Ramos (cell line): ENCODE results near the gene PTPRK.
"Not testable (repeated sequence)": the region's sequence is repeated elsewhere in the genome, so short reads cannot be mapped to it uniquely, and the experiment has no call there.

Experiments used
- in situ Hi-C: fragments of 300-500 bp; cut with MboI; formaldehyde crosslinking; loops from one replicate; pipeline ENCODE4 v1.14.3; 2022; ENCODE audit warnings: low sequenced_read_pairs; ENCODE audit not compliant: unreplicated experiment

Gene PTPRK

DNA sequence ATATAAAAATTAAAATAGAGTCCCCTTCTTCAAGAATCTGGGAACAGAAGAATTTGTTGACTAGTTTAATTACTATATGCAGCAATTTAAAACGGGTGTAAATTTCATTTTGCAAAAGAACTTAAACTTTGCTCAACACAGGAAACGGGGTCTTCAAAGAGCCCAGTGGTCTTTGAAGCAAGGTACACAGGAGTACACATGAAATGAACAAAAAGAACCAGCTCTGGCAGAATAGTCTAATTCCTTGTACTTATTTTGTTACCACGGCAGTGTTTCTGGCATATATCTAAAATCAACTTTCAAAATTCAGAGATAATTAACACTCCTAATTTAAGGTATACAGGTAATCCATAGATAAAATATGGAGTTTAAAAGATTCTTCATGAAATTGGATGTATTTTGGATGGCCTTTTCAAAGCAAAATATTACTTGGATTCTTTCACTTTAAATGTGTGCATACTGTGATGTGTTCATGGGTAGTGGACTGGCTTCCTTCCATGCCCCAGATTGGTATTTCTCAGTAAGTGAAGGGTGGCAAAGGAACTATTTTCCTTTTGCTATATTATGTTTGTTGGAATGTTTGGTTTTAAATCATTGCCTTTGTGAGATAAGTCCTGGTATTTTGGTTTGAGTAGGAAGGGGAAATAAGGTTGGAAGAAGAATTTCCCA is 522.8 kb downstream of the PTPRK start:
- in situ Hi-C loops: no loop called here

DNA sequence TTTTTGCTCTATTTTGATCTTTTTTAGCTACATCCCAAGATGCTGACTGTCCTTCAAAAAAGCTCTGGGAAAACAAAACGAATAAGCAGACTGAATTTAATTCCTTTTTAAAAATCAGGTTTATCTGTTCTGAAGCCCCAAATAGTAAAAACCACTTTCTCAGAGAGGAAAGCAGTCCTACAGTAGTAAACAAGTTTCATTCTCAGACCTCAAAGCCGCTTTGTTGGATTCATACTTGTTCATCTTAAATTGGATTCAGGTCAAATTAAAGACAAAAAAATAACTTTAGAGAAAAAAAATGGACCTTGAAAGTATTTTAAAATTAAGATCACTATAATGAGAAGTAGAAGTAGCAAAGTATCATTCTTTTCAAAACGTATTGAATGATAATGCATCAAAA is 523.5 kb downstream of the PTPRK start:
- in situ Hi-C loops: no loop called here

DNA sequence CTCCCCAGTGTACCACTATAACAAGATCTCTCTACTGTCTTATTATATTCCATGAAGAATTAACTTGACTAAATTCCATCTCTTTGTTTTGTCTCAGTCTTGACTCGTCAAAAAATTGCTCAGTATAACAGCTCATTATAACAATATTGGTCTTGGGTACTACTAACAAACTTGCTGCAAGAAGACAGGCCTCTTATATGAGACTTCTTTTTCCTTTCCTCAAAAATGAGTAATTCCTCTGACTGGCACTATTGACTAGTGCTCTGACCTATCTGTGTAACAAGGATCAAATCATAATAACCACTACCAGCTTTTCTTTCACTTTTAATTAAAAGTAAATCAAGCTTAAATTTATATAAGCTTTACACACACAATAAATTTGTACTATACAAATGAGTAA is 528.3 kb downstream of the PTPRK start:
- in situ Hi-C loops: no loop called here

DNA sequence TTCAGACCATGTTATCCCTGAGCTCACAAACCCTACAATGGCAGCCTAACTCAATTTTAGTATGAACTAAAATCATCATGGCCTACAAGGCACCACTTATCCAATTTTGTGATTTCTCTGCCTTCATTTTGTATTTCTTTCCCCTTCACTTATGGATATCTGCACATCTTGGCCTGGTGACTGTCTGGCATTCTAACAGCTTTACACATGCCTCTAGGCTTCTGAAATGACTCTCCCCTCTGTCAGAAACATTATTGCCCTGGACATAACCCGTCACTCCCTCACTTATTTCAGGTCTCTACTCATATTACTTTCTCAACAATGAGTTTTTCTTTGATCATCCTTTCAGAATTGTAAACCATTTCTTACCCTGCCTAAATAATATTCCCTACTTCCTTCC is 530.3 kb downstream of the PTPRK start:
- in situ Hi-C loops: no loop called here

DNA sequence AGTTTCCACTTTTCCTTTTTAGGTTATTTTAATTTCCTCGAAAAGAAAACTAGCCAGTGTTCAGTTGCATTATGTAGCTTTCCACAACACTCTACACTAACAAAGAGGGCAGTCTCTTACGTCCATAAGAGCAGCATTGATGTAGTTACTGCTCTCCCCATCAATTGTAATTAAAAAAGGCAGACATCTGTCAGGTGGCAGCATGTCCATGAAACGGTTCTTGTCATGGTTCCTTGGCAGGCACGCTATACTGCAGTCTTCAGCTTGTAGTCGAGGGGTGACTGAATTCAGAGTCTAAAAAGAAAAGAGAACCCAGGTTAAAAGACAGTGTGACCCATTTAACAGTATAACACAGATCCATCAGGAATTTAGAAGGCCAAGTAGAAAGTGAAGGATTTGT is 539.4 kb downstream of the PTPRK start:
- in situ Hi-C loops: no loop called here

DNA sequence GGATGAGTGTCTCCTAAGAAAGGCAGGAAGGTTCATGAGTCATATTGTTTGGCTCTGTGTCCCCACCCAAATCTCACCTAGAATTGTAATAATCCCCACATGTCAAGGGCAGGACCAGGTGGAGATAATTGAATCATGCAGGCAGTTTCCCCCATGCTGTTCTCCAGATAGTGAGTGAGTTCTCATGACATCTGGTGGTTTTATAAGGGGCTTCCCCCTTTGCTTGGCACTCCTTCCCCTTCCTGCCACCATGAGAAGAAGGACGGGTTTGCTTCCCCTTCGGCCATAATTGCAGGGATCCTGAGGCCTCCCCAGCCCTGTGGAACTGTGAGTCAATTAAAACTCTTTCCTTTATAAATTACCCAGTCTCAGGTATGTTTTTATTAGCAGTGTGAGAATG is 542.2 kb downstream of the PTPRK start:
- in situ Hi-C loops: not testable (repeated sequence)

DNA sequence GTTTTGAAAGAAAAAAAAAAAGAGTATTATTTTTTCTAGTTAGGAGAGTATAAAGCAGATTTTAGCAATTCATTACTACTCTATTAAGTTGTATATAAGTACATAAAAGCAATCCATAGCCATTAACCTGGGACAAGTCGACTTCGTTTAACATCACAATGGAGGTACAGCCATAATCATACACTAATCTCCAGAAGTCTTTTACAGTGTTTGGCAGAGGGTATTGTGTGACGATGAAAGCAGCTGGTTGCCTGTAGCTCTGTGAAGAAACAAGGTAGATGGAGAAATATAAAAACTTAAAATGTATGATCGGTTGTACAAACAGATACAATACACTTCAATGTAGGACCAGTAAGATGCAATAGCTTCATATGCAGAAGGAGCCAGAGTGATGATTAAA is 543.6 kb downstream of the PTPRK start:
- in situ Hi-C loops: no loop called here

DNA sequence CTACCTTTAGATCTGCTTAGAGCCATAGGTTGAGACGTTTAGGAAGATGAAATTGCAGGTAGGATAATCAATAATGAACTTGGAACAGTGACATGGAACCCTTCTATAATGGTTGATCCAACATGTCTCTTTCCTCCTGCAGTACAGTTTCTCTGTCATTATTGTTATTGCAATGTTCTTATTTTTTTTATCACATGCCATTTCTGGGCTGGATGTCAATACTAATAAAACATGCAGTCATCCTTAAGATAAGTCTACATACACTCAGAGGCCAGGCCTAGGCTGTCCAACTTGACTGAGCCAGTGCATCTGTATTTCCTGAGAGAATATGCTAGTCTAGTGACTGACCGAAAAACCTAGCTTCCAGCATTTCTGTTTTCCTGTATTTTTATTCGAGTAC is 544.3 kb downstream of the PTPRK start:
- in situ Hi-C loops: no loop called here

DNA sequence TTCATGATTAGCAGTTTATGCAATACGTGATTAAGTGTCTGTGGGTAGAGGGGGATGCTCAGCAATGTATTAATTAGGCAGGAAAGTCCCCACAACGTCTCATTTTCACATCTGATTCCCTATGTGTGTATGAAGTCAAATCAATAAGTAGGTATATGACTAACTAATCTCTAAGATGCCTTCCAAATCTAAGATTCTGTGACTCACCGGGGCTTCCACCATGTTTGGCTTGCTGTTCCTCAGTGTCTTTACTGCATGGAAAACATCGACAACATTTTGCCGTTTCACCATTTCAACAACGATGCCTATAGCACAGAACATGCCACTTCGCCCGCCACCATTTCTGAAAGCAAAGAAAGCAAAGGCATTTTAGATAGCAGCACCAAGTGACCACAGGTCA is 547.6 kb downstream of the PTPRK start:
- in situ Hi-C loops: no loop called here

DNA sequence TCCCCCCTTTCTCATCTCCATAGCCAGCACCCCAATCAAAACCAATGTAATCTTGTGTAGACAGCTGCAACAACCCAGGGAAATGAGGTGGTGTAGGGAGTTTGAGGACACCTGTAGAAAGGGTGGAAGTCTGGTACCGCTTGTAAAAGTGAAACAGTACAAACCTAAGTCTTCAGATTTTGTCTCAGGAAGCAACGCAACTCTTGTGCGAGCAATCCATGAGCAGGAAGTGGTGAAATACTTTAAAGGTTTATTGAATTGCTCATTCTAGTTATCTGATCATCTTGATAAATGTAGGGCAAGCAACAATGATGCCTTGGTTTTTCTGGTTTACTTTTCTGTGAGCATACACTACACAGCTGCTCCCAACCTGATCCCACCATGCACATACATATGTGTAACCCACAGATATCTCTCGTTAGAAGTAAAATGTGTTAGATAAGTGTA is 548.4 kb downstream of the PTPRK start:
- in situ Hi-C loops: no loop called here

DNA sequence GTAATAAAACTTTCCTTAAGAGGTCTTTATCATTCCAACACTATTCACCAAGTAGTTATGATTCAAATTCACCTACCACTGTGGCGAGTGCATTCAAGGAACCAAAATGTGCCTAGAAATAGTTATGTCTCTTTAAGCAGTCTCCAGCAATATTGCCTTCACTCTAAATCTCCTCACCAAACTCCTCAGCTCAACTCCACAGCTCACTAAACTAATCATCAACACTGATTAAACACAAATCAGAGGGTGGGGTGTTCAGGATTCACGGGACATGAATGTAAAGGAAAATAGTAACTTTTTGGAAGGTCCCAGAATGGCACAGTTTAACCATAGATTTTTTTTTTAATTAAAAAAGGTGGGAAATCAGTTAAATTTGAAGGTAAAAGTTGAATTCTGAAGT is 549.0 kb downstream of the PTPRK start:
- in situ Hi-C loops: no loop called here

DNA sequence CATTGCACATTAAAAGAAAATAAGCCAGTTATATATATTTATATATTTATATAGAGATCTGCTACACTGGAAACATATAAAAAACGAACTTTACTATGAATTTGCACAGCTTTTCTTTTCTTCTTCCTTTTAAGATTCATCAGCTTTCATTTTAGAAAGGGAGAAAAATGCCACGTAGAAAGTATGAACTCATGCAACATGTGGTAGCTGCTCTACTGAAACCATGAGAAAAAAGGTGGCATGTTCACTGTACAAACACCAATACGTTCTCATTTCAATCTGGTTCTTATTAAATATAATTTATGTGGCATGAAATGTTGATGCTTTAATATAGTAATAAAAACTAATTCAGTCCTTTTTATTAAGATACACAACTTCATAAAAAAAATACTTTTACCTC is 550.7 kb downstream of the PTPRK start:
- in situ Hi-C loops: no loop called here

DNA sequence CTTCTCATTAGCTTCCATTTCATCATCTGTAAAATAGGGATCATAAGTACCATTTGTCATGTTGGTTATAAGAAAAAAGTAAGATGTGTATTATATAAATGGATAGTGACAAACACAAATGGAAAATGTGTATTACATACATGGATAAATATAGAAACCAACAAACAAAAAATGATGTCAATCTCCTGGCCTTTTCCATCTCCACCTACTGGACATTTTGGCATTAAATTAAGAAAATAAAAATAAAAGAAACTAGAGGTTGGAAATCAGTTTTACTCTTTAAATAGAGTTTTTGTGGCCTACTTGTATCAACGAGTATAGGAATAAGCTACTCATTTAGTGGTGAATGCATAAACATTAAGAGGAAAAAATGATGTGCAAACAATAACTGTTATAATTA is 552.0 kb downstream of the PTPRK start:
- in situ Hi-C loops: no loop called here

DNA sequence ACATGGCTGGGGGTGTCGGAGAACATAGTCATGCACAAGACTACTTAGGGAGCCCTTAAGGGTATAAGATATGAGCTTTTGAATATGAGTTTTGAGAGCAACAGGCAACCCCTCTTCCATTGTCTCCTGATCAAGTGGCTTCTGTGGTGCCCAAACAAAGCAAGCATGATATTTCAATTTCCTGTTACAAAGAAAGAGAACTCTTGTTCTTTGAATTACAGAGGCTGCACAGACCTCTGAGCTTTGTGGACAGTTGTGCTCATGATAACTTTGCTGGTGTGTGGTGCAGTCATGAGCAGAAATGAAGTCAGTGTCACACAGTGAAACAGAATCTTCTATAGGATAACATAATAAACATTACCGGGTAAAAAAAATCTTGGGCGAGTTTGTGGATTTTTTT is 552.7 kb downstream of the PTPRK start:
- in situ Hi-C loops: no loop called here

DNA sequence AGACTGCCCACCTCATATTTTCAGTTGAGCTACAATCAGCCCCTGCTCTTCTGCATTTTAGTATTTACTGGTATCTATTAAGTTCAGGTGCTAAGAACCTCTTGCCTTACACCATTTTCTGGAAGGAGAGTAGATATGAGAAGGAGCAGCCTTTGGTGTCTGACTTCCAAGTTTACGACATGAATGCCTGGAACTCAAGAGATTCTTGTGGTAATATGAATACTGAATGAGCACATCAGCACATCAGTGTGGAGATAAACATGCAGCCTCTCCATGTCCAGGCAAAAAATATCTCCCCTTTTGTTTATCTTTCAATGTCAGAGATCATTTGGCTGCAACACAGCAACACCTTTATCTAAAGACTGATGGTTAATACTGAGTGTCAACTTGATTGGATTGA is 553.8 kb downstream of the PTPRK start:
- in situ Hi-C loops: no loop called here

DNA sequence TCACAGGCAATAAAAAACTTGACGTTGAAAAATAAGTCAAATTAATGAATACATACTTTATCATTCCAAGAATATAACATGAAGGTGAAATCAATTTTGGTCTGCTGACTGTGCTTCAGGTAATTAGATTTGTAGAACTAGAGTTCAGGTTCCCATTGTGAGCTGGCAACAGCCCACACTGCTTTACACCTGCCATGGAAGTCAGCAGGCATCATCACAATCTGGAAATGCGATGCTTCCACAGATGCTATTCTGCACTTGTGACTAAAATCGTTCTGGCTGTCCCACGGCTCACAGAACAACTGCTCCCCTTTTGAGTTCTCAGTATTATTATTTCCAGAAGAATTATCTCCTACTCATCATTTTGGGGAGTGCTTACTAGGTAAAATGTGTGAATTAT is 556.9 kb downstream of the PTPRK start:
- in situ Hi-C loops: no loop called here

DNA sequence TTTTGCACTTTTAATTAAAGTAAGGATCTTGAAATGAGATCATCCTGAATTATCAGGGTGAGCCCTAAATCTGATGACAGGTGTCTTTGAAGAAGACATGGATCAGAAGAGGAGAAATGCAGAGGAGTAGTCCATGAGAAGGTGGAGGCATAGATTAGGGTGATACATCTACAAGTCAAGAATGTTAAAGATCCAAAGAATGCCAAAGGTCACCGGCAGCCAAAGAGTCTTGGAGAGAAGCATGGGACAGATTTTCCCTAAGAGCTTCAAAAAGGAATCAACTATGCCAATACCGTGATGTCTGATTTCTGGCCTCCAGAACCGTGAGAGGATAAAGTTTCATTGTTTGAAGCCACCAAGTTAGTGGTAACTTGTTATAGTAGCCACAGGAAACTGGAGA is 560.5 kb downstream of the PTPRK start:
- in situ Hi-C loops: no loop called here

DNA sequence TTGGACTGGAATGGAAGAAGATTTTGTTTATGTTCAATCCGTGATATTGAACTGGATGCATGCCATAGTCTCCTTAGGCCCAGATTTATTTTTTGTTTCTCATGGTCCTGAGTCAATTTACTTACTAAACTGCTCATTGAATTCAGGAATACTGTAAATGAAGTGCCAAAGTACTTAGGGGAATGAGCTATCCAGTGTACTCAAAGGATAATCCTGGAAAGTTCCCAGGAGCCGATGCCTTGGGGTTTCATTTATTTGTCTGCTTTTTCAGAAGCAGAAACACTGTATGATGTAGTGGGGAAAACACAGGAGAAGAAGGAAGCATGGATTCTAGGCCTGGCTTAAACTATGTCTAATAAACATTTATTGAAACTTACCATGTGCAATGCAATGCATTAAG is 563.4 kb downstream of the PTPRK start:
- in situ Hi-C loops: no loop called here

DNA sequence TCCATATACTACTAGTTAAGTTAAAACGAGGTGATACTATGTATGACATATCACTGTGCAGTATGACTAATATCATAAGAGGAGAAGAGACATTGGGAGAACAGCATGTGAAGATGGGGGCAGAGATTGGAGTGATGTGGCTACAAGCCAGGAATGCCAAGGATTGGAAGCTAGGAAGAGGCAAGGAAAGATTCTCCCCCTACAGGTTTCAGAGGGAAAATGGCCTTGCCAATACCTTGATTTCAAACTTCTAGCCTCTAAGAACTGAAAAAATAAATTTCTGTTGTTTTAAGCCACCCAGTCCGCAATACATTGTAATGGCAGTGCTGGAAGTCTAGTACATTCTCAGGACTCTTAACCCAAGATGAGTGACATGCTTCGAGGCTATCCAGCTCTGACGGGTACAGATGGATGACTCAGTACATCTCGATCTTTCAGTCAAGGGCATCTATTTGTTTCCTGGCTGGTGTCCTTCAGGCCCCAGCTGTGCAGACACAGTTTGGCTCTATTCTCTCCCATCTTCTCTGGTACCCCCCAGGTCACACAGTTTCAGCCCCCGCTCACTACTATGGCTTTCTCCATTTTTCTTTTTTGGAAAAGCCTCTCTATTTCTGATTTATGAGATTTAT is 564.0 kb downstream of the PTPRK start:
- in situ Hi-C loops: no loop called here

DNA sequence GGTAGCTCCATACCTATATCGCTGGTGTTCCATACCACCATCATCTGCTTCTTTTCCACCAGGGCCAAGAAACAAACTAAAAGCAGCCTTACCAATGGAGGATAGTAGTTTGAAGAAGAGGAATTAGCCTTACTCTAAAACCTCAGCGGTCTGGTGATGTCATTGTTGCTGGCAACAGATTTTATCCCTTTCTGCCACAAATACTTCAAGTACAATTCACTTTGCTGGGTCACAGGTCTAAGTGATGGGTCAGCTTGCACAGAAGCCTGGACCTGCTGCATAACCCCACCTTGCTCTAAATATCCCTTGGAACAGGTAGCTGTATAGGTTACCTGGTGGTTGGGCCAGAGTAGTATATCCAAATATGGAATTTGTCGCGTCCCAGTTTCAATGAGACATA is 566.3 kb downstream of the PTPRK start:
- in situ Hi-C loops: no loop called here

DNA sequence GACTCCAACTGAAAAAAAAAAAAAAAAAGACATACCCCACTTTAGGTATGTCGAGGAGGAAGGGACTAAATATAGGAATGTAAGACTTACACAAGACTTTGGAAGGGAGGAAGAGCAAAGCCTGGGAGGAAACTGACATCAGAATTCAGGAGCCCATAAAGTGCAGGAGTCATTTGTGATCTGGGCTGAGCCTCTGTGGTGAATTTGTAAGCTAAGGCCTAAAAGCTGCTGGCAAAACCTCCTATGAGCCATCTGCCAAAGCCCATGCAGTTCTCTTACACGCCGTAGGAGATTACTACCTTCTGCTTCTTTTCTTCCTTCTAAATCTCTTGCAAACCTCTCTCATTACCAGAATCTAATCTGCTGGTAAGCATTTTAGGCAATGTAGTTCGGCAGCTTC is 567.6 kb downstream of the PTPRK start:
- in situ Hi-C loops: no loop called here

DNA sequence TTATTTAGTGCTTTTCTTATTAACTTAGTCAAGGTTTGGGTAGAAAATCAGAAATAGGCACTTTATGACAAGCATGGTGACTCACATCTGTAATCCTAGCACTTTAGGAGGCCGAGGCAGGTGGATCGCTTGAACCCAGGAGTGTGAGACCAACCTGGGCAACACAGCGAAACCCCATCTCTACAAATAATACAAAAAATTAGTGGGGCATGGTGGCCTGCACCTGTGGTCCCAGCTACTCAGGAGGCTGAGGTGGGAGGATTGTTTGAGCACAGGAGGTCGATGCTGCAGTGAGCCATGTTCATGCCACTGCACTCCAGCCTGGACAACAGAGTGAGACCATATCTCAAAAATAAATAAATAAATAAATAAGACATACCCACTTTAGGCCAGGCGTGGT is 568.2 kb downstream of the PTPRK start:
- in situ Hi-C loops: no loop called here
